ENCODE data around the gene PHAX.

GRCh38 chr5:126673477-126673876 lies 72.7 kb downstream of the PHAX start:
- TF ChIP-seq EZH2phosphoT487 (IDR thresholded peaks at IDR 0.05; ENCODE audit: insufficient read depth, low read depth) (no peak), EZH2 (IDR thresholded peaks at IDR 0.05; ENCODE audit: insufficient read depth, poor library complexity, severe bottlenecking) (no peak)

Measured in GM23248 (cell line).